ENCODE results near the gene TAF7.

TAF7 gene

DNA sequence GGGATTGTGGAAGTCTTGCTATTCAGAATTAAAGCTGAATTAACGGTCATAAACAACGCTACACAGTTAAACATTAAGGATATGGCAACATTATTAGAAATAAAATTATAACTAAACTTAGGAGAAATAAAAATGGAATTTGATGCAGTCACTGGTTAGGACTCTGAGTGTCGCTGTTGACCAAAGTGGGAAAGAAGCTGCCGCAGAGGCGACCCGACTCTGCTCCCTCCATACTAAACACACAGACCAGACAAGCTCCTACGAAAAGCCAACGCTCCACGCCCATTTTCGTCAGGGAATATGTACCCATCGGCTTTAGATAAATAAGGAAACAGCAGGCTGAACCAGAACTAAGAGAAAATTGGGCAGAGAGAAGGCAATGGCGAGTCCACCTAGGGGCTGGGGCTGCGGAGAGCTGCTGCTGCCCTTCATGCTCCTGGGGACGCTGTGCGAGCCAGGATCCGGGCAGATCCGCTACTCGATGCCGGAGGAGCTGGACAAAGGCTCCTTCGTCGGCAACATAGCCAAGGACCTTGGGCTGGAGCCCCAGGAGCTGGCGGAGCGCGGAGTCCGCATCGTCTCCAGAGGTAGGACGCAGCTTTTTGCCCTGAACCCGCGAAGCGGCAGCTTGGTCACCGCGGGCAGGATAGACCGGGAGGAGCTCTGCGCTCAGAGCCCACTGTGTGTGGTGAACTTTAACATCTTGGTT, 43.5 kb upstream of the TAF7 start, which contains the start of gene PCDHGA5:
Gene PCDHGA5, plus strand, starts transcription at position 211 of the 709 bp plus-strand sequence. Its CDS starts 169 bp downstream, at position 380.
- Histone ChIP-seq H3K4me3 (ENCODE audit: insufficient read depth, low read length, poor library complexity, severe bottlenecking) (peak within 1 kb of the TSS; percentile 36), H3K79me2 (ENCODE audit: insufficient read depth, low read length) (no peaks in the 10 kb centered on the region), H3K4me2 (ENCODE audit: low read depth, low read length, poor library complexity, severe bottlenecking) (peak within 1 kb of the TSS; percentile 61), H3F3A (ENCODE audit: insufficient read depth) (peaks cover 7% of the 10 kb centered on the region; the same call in 1 of the 2 replicates), H3K27ac (ENCODE audit: low read depth, low read length) (peak within 1 kb of the TSS; percentile 55), H3K36me3 (ENCODE audit: low read length) (peaks cover 10% of the 10 kb centered on the region; the same call in 1 of the 2 replicates), H2AFZ (ENCODE audit: low read depth, low read length, severe bottlenecking) (no peak within 1 kb of the TSS), H3K9ac (ENCODE audit: low read length) (0 out of 2 replicates have a peak within 1 kb of the TSS, but pooled peaks have one; percentile 5), H3K27me3 (ENCODE audit: low read length) (no peaks in the 10 kb centered on the region), H3K9me2 (replicated peaks; ENCODE audit: insufficient read depth, low read length) (no peaks in the 10 kb centered on the region), H3K9me3 (ENCODE audit: insufficient read depth, low read length) (peaks cover 32% of the 10 kb centered on the region; the same call in 1 of the 2 replicates), H4K20me1 (ENCODE audit: low read depth, low read length) (no peaks in the 10 kb centered on the region)
- TF ChIP-seq CTCF (IDR thresholded peaks at IDR 0.05; ENCODE audit: insufficient read depth, low read length, poor library complexity, severe bottlenecking) (no peak), EZH2phosphoT487 (conservative IDR thresholded peaks at IDR 0.05; ENCODE audit: low read length) (no peak)

DNA sequence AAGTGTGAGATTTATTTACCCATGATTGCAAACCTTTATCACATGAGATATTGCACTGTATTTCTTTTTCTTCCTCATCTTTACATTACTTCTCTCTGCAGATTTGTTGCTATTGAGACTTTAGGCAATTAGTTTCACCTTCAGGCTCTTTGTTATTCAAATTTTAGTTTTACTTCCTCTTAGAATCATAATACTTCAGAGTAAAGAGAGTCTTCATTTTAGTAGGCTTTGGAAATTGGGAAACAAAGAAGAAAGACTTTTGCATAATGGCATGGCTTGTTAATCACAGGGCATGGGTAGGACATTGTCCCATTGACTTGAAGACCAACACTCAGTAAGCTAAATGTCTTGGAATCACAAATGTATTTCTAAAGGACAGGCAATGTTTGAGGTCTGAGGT, 42.1 kb upstream of the TAF7 start:
- Histone ChIP-seq H4K20me1 (ENCODE audit: low read depth, low read length) (no peaks in the 10 kb centered on the region), H3K9ac (ENCODE audit: low read length) (0 out of 2 replicates have a peak overlapping the region, but pooled peaks have one; percentile 5), H3K4me3 (ENCODE audit: insufficient read depth, low read length, poor library complexity, severe bottlenecking) (peak overlapping the region; percentile 36), H2AFZ (ENCODE audit: low read depth, low read length, severe bottlenecking) (no peak overlapping the region), H3K27ac (ENCODE audit: low read depth, low read length) (peak overlapping the region; percentile 55), H3K4me2 (ENCODE audit: low read depth, low read length, poor library complexity, severe bottlenecking) (peak overlapping the region; percentile 61), H3K79me2 (ENCODE audit: insufficient read depth, low read length) (no peaks in the 10 kb centered on the region), H3K27me3 (ENCODE audit: low read length) (no peaks in the 10 kb centered on the region), H3K36me3 (ENCODE audit: low read length) (peaks cover 10% of the 10 kb centered on the region; the same call in 1 of the 2 replicates), H3F3A (ENCODE audit: insufficient read depth) (peaks cover 4% of the 10 kb centered on the region; the same call in 1 of the 2 replicates), H3K9me3 (ENCODE audit: insufficient read depth, low read length) (peaks cover 32% of the 10 kb centered on the region; the same call in 1 of the 2 replicates), H3K9me2 (replicated peaks; ENCODE audit: insufficient read depth, low read length) (no peaks in the 10 kb centered on the region)
- TF ChIP-seq EZH2phosphoT487 (conservative IDR thresholded peaks at IDR 0.05; ENCODE audit: low read length) (no peak), CTCF (IDR thresholded peaks at IDR 0.05; ENCODE audit: insufficient read depth, low read length, poor library complexity, severe bottlenecking) (no peak)

GRCh38 chr5:141360685-141361084, 40.1 kb upstream of the TAF7 start:
- H3K27ac ChIP-seq (ENCODE audit: low read depth, low read length) = no peak overlapping the region
- peak overlapping the region; percentile 65 for H3K4me3 ChIP-seq (ENCODE audit: insufficient read depth, low read length, poor library complexity, severe bottlenecking)
- no peak for TF ChIP-seq CTCF (IDR thresholded peaks at IDR 0.05; ENCODE audit: insufficient read depth, low read length, poor library complexity, severe bottlenecking)
- TF ChIP-seq EZH2phosphoT487 (conservative IDR thresholded peaks at IDR 0.05; ENCODE audit: low read length) = no peak
- H3K9me2 ChIP-seq (replicated peaks; ENCODE audit: insufficient read depth, low read length) = no peaks in the 10 kb centered on the region
- peaks cover 10% of the 10 kb centered on the region; the same call in 1 of the 2 replicates for H3K36me3 ChIP-seq (ENCODE audit: low read length)
- no peak overlapping the region for H3K9ac ChIP-seq (ENCODE audit: low read length)
- no peaks in the 10 kb centered on the region for H3K79me2 ChIP-seq (ENCODE audit: insufficient read depth, low read length)
- H2AFZ ChIP-seq (ENCODE audit: low read depth, low read length, severe bottlenecking) = no peak overlapping the region
- no peaks in the 10 kb centered on the region for H3K27me3 ChIP-seq (ENCODE audit: low read length)
- no peaks in the 10 kb centered on the region for H4K20me1 ChIP-seq (ENCODE audit: low read depth, low read length)
- peaks cover 4% of the 10 kb centered on the region; the same call in 1 of the 2 replicates for H3F3A ChIP-seq (ENCODE audit: insufficient read depth)
- peak overlapping the region; percentile 58 for H3K4me2 ChIP-seq (ENCODE audit: low read depth, low read length, poor library complexity, severe bottlenecking)
- peaks cover 32% of the 10 kb centered on the region; the same call in 1 of the 2 replicates for H3K9me3 ChIP-seq (ENCODE audit: insufficient read depth, low read length)

Data from SU-DHL-6 (cell line).